ENCODE measurements around the gene BACH2.

- no peak for TF ChIP-seq CTCF (IDR thresholded peaks at IDR 0.05; ENCODE audit: insufficient read depth, low read length, poor library complexity, severe bottlenecking)
- TF ChIP-seq EZH2phosphoT487 (conservative IDR thresholded peaks at IDR 0.05; ENCODE audit: low read length), result no peak
Measured at GRCh38 chr6:90135667-90136066, 161.0 kb downstream of the BACH2 start.
